WERI-Rb-1 (cell line): Measurements from ENCODE around the gene MANF.
"Not testable (repeated sequence)": the region's sequence is repeated elsewhere in the genome, so short reads cannot be mapped to it uniquely, and the experiment has no call there.

Experiments
- DNase-seq: peaks from one replicate; pipeline ENCODE4 v3.0.0-alpha.2; 2020
- H3K27ac ChIP-seq: fragments of 250-450 bp; sonication (Bioruptor Pico); 2 replicates; pipeline ENCODE4 v1.5.1; 2020; ENCODE audit warnings: mild to moderate bottlenecking, moderate library complexity
- H3K27me3 ChIP-seq: fragments of 250-450 bp; sonication (Bioruptor Pico); 2 replicates; pipeline ENCODE4 v1.5.1; 2021; ENCODE audit warnings: mild to moderate bottlenecking, low read depth, moderate library complexity; ENCODE audit not compliant: insufficient read depth, severe bottlenecking
- H3K36me3 ChIP-seq: fragments of 250-450 bp; sonication (Bioruptor Pico); 2 replicates; pipeline ENCODE4 v1.5.1; 2020; ENCODE audit warnings: mild to moderate bottlenecking, moderate library complexity
- H3K4me3 ChIP-seq: 2 replicates; pipeline ENCODE4 v1.5.1; 2011; ENCODE audit warnings: low read depth, mild to moderate bottlenecking, control low read depth, low read length
- H3K9me3 ChIP-seq: fragments of 250-450 bp; sonication (Bioruptor Pico); 2 replicates; pipeline ENCODE4 v1.5.1; 2021; ENCODE audit warnings: mild to moderate bottlenecking, moderate library complexity; ENCODE audit not compliant: severe bottlenecking
- TF ChIP-seq, protein P1 (sequence below): IDR thresholded peaks from 2 replicates; pipeline ENCODE4 v1.5.1; 2011; ENCODE audit warnings: low read depth, mild to moderate bottlenecking, control low read depth, inconsistent platforms, low read length

MANF gene

DNA sequence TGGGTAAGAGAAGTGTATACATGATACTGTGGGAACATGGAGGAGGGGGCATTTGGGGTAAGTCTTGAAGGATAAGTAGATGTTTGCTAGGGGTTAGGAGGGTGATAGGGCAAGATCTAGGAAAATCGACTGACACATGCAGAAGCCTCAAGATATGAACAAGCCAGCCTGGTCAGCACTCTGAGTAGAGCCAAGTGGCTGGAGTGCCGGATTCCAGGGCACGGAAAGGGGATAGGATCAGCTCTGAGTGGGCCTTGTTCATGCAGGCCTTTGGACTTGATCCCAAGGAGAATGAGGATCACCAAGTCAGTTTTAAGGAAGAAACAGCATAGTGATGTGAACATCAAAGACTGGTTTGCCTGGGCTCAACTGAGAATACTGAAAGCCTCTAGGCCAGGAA is 24.3 kb upstream of the MANF start:
- TF ChIP-seq, protein P1, sequence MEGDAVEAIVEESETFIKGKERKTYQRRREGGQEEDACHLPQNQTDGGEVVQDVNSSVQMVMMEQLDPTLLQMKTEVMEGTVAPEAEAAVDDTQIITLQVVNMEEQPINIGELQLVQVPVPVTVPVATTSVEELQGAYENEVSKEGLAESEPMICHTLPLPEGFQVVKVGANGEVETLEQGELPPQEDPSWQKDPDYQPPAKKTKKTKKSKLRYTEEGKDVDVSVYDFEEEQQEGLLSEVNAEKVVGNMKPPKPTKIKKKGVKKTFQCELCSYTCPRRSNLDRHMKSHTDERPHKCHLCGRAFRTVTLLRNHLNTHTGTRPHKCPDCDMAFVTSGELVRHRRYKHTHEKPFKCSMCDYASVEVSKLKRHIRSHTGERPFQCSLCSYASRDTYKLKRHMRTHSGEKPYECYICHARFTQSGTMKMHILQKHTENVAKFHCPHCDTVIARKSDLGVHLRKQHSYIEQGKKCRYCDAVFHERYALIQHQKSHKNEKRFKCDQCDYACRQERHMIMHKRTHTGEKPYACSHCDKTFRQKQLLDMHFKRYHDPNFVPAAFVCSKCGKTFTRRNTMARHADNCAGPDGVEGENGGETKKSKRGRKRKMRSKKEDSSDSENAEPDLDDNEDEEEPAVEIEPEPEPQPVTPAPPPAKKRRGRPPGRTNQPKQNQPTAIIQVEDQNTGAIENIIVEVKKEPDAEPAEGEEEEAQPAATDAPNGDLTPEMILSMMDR, result no peak
- Histone ChIP-seq H3K9me3 (peaks cover 6% of the 10 kb centered on the region), H3K27me3 (no peaks in the 10 kb centered on the region), H3K4me3 (no peak overlapping the region), H3K27ac (no peak overlapping the region), H3K36me3 (no peaks in the 10 kb centered on the region)
- DNase-seq, result no peak

DNA sequence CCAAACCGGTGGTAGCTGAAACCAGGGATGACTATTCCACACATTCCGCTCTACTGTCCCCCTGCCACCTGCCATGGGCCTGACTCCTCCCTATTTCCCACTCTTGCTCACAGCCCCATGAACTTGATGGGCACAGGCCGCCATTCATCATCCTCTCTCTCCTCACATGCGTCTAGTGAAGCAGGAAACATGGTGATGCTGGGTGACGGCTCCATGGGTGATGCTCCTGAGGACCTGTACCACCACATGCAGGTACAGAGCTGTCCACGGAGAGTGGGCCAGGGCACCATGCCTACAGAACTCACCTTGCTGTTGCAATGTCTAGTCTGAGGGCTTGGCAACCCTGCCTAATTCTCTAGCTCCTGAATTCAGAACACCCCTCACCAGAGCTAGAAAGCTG is 23.3 kb upstream of the MANF start:
- Histone ChIP-seq H3K4me3 (no peak overlapping the region), H3K9me3 (peaks cover 6% of the 10 kb centered on the region), H3K27ac (no peak overlapping the region), H3K27me3 (no peaks in the 10 kb centered on the region), H3K36me3 (no peaks in the 10 kb centered on the region)
- TF ChIP-seq, protein P1, result no peak
- peak; percentile 2 for DNase-seq

DNA sequence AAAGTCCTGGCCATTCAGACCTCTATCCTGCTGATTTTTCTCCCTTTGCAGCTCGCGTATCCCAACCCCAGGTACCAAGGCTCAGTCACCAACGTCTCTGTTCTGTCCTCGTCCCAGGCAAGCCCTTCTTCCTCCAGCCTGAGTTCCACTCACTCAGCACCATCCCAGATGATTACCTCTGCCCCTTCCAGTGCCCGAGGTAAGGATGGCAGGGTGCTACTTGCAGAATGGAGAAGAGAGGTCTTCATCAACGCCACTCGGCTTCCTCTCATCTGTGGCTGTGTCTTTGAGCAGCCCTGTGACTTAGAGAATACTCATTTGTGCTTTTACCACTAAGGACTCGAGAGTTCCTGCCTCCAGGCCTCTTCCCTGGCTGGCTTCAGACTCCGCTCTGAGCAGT is 22.6 kb upstream of the MANF start:
- H3K4me3 ChIP-seq, result no peak overlapping the region
- no peaks in the 10 kb centered on the region for H3K27me3 ChIP-seq
- no peaks in the 10 kb centered on the region for H3K36me3 ChIP-seq
- peaks cover 6% of the 10 kb centered on the region for H3K9me3 ChIP-seq
- no peak for DNase-seq
- no peak overlapping the region for H3K27ac ChIP-seq
- TF ChIP-seq, protein P1, result no peak

DNA sequence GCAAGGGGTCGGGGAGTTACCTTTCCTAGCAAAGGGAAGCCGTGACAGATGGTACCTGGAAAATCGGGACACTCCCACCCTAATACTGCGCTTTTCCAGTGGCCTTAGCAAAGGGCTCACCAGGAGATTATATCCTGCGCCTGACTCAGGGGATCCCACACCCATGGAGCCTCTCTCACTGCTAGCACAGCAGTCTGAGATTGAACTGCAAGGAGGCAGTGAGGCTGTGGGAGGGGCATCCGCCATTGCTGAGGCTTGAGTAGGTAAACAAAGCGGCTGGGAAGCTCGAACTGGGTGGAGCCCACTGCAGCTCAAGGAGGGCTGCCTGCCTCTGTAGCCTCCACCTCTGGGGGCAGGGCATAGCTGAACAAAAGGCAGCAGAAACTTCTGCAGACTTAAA is 16.8 kb upstream of the MANF start:
- H3K36me3 ChIP-seq, H3K27ac ChIP-seq, H3K4me3 ChIP-seq, H3K27me3 ChIP-seq: not testable (repeated sequence)
- H3K9me3 ChIP-seq, result peaks cover 15% of the 10 kb centered on the region
- peak; percentile 2 for DNase-seq

DNA sequence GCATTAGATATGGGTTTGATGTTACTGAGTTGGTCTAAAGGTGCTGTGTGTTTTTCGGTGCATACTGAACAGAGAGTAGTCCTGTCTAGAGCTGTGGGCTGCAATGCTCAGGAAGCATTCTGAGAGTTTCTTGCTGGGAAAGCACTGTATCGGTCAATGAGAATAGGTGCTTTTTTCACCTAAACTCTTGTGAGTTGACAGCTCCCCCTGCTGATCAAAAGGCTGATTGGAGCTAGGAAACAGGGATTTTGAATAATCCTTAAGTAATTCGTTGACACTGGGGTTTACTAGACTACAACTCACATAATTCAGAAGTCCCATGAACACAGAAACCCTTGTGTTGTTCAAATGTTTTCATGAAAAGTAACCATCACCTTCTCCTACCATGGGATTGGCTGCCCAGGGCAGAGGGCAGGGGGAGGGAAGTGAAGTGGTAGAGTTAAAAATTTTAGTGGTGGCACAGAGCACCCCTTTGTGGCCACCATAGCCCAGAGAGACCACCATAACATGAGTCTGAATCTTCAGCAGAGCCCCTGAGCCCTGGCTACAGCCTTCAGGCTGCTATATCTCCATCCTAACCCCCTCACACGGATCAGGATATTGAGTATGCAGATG is 13.0 kb upstream of the MANF start:
- DNase-seq, result peak; percentile 81
- Histone ChIP-seq H3K36me3 (no peaks in the 10 kb centered on the region; the same call in 1 of the 2 replicates), H3K27me3 (no peaks in the 10 kb centered on the region), H3K9me3 (peaks cover 9% of the 10 kb centered on the region), H3K4me3 (no peak overlapping the region), H3K27ac (no peak overlapping the region)
- TF ChIP-seq, protein P1, result peak; percentile 61

DNA sequence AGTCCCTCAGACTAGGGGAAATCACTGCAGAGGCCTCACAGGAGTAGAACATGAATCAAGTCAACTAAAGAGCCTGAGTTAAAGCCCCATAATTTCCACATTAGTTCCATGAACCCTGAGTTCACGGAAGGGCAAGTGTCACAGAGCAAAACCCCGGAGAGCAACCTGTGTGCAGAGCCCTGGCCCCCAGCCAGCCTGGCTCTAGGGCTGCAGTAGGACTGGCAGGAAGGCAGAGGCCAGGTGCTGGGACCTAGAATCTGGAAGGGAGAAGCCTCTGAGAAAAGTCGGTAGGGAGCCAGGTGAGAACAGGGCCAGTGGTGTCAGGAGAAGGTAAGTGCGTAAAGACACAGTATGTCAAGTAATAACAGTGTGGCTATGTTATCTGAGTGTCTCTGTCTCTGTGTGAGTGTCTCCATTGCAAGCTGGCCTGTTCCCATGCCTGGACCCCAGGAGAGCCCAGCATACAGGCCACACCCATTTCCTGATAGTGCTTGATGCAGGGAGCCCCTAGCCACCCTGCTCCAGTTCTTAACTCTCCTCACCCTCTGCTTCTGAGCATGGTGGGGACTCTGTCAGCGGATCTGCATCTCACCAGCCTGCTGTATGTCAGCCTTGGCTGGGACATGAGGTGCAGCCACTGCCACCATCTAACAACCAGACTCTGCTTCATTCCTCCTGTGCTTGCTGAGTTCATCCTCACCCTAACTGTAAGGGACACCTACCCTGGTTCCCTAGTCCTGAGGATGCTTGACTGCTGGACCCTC is 11.3 kb upstream of the MANF start:
- Histone ChIP-seq H3K36me3 (no peaks in the 10 kb centered on the region), H3K4me3 (no peak overlapping the region), H3K27ac (no peak overlapping the region), H3K9me3 (no peaks in the 10 kb centered on the region), H3K27me3 (no peaks in the 10 kb centered on the region)
- DNase-seq, result no peak
- TF ChIP-seq, protein P1, result no peak
